Sigmoid colon (tissue), 7 donors: ENCODE measurements around the gene RTP2. TPM values are rescaled to one million over a fixed set of nuclear protein-coding genes. Genes with fewer than 3 reads are reported as not detected.

Experiments used
- DNase-seq: peaks from one replicate; pipeline ENCODE4 v3.0.0-alpha.2; 2019
- H3K27ac ChIP-seq, 4 donors: fragments of 200-600 bp; sonication (generic); one replicate each; pipeline ENCODE4 v1.5.1; 2016 to 2019; ENCODE audit warnings: mild to moderate bottlenecking in 1 of 4
- H3K27me3 ChIP-seq, 3 donors: fragments of 200-600 bp; sonication (generic); one replicate each; pipeline ENCODE4 v1.5.1; 2019; ENCODE audit warnings: mild to moderate bottlenecking in 1 of 3
- H3K36me3 ChIP-seq, 4 donors: fragments of 200-600 bp; sonication (generic); one replicate each; pipeline ENCODE4 v1.5.1; 2016 to 2019
- H3K4me1 ChIP-seq, 4 donors: fragments of 200-600 bp; sonication (generic); one replicate each; pipeline ENCODE4 v1.5.1; 2017 to 2019
- H3K4me3 ChIP-seq, 4 donors: fragments of 200-600 bp; sonication (generic); one replicate each; pipeline ENCODE4 v1.5.1; 2017 to 2019; ENCODE audit warnings: mild to moderate bottlenecking in 2 of 4, moderate library complexity in 1 of 4
- H3K9me3 ChIP-seq, 4 donors: fragments of 200-600 bp in 3 of 4; sonication (generic) in 3 of 4; one replicate each; pipeline versions ENCODE4 v1.5.1 to v1.6.1; 2013 to 2019
- EP300 ChIP-seq, 4 donors: sonication (generic); formaldehyde crosslinking; IDR thresholded peaks; one replicate each; pipeline ENCODE4 v1.6.1; 2017; ENCODE audit warnings: antibody characterized with exemption in 4 of 4
- POLR2A ChIP-seq, 2 donors: fragments of 450-650 bp; IDR thresholded peaks; one replicate each; pipeline ENCODE4 v1.6.1; 2016; ENCODE audit warnings: antibody characterized with exemption in 2 of 2, mild to moderate bottlenecking in 2 of 2, moderate library complexity in 2 of 2
- POLR2AphosphoS5 ChIP-seq, 4 donors: sonication (generic); formaldehyde crosslinking; IDR thresholded peaks; one replicate each; pipeline ENCODE4 v1.6.1; 2017; ENCODE audit warnings: antibody characterized with exemption in 4 of 4
- WGBS, 2 donors: extraction: QIAGEN DNeasy Blood & Tissue Kit; methylation state at CpG; one replicate each; pipeline ENCODE4 v1.1.7; 2013; 5-methylcytosine and 5-hydroxymethylcytosine counted together
- intact Hi-C: fragments of 100-400 bp; cut with DNase I; formaldehyde crosslinking; loops from one replicate; pipeline ENCODE4 v1.15.1; 2023
- polyA plus RNA-seq, 3 donors: library from polyadenylated mRNA; stranded (reverse); fragments of 200-250 nt; gene quantifications; one replicate each; pipeline ENCODE4 v1.2.3, GENCODE V29; 2013
- total RNA-seq, 4 donors: library from RNA; depleted of rRNA; stranded (reverse); fragments of >200 nt; gene quantifications; one replicate each; pipeline ENCODE4 v1.1.0, GENCODE V29; 2016
- TF ChIP-seq, protein P1 (sequence below), 4 experiments: fragments of 450-650 bp in 3 of 4; fragments of 200-600 bp in 1 of 4; IDR thresholded peaks; one replicate each; pipeline ENCODE4 v1.5.1; 2016 to 2019; ENCODE audit warnings: antibody characterized with exemption in 4 of 4, mild to moderate bottlenecking in 3 of 4, moderate library complexity in 2 of 4
- donor health status: healthy with polysubstance abuse.
- donor health status: Bipolar disorder and iron deficiency.
- donor health status: healthy.

The RTP2 gene
- total and polyA plus RNA-seq, 7 donors = not detected

DNA sequence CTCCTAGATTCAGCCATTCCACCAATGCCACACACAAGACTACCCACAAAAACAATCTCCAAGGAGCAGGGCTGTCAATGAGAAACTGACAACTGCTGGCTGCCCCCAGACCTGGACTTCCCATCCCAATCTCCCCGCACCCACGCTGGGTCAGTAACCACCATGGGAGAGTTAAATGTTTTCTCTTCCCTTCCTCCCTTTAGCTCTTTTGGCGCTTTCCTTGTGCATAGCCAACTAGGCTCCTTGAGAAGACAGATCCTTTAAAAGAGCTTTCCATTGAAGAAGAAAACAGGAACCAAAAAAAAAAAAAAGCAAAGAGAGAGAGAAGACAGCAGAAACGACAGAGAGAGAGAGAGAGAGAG, 34.6 kb upstream of the RTP2 start:
- intact Hi-C loops = loop anchor here (10.0 kb wide), 1 partner anchor 1128 kb away; no protein-coding TSS in a partner anchor
- DNase-seq = no peak

DNA sequence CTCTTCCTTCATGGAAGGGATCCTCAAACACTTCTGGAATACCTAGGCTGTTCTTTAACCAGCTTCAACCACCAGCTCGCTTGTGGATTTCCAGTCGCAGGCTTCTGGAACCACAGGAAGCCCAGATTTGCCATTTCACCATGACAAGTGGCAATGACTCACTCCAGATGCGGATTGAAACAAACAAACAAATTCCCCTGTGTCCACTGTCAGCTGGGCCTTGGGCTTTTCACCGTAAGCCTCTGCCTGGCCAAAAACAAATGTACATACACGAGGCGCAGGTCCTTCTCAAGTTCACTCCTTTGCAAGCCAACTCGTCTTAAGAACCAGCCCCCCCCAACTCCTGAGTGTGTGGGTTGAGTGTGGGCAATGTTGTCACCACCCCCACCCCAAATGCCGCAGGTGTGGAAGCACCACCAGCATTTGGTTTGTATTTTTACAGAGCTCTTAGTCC, 34.1 kb upstream of the RTP2 start:
- Histone ChIP-seq H3K36me3 (peaks cover 5 to 34% (median 23%) of the 10 kb centered on the region in 4 donors), H3K4me3 (peak overlapping the region in 1 of 4 donors; percentile 65), H3K27me3 (no peaks in the 10 kb centered on the region), H3K27ac (peak overlapping the region; percentile 90 to 99 (median 96)), H3K9me3 (no peaks in the 10 kb centered on the region), H3K4me1 (peaks cover 0 to 56% (median 38%) of the 10 kb centered on the region in 4 donors)
- no peak for DNase-seq
- TF ChIP-seq EP300 (IDR thresholded peaks at IDR 0.05) = no peak
- peak in 3 of 4 donors; percentile 3 to 64 (median 42) for TF ChIP-seq POLR2AphosphoS5 (IDR thresholded peaks at IDR 0.05)
- intact Hi-C loops = loop anchor here (10.0 kb wide), 1 partner anchor 1128 kb away; no protein-coding TSS in a partner anchor
- 72 to 87% methylated on average over 8 of the region's 8 CpGs for WGBS, 2 donors

More for the DNA sequence above, 34.6 kb upstream of the RTP2 start:
- Histone ChIP-seq H3K27ac (peak overlapping the region; percentile 90 to 99 (median 96)), H3K4me3 (peak overlapping the region; percentile 53 to 88 (median 68)), H3K9me3 (no peaks in the 10 kb centered on the region), H3K36me3 (peaks cover 0 to 29% (median 19%) of the 10 kb centered on the region in 4 donors), H3K4me1 (peaks cover 0 to 61% (median 39%) of the 10 kb centered on the region in 4 donors), H3K27me3 (no peaks in the 10 kb centered on the region)
- TF ChIP-seq EP300 (IDR thresholded peaks at IDR 0.05) (no peak), POLR2A (IDR thresholded peaks at IDR 0.05) (no peak), POLR2AphosphoS5 (IDR thresholded peaks at IDR 0.05) (no peak)
- TF ChIP-seq, protein P1, sequence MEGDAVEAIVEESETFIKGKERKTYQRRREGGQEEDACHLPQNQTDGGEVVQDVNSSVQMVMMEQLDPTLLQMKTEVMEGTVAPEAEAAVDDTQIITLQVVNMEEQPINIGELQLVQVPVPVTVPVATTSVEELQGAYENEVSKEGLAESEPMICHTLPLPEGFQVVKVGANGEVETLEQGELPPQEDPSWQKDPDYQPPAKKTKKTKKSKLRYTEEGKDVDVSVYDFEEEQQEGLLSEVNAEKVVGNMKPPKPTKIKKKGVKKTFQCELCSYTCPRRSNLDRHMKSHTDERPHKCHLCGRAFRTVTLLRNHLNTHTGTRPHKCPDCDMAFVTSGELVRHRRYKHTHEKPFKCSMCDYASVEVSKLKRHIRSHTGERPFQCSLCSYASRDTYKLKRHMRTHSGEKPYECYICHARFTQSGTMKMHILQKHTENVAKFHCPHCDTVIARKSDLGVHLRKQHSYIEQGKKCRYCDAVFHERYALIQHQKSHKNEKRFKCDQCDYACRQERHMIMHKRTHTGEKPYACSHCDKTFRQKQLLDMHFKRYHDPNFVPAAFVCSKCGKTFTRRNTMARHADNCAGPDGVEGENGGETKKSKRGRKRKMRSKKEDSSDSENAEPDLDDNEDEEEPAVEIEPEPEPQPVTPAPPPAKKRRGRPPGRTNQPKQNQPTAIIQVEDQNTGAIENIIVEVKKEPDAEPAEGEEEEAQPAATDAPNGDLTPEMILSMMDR (IDR thresholded peaks at IDR 0.05) = no peak
- WGBS, 2 donors = 64% methylated on average over 4 of the region's 4 CpGs

DNA sequence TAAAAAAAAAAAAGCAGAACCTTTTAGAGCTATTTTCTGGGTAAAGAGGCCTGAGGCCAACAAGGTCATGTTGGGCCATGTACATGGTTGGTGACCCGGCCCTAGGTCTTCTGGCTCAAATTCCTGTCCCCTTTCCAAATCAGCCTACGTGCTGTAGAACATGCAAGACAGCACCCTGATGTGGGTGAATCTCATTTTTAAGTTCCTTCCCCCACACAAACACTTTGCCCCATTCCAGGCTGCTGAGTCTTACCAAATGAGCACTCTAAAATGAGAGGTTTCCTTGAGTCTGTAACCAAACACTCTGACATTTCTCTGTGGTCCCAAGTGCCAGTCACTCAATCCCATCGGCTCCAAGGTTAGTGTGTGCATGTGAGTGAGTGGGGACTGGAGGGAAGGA, 33.5 kb upstream of the RTP2 start:
- intact Hi-C loops = loop anchor here (10.0 kb wide), 1 partner anchor 1129 kb away; no protein-coding TSS in a partner anchor
- Histone ChIP-seq H3K9me3 (no peaks in the 10 kb centered on the region), H3K4me1 (peaks cover 0 to 56% (median 38%) of the 10 kb centered on the region in 4 donors), H3K27ac (peak overlapping the region; percentile 13 to 99 (median 96)), H3K4me3 (peak overlapping the region in 1 of 4 donors; percentile 0), H3K36me3 (peaks cover 11 to 40% (median 30%) of the 10 kb centered on the region in 4 donors), H3K27me3 (no peaks in the 10 kb centered on the region)
- WGBS, 2 donors = 84 to 91% methylated on average over 3 of the region's 3 CpGs
- TF ChIP-seq, protein P1 (IDR thresholded peaks at IDR 0.05) = no peak
- no peak for TF ChIP-seq POLR2AphosphoS5 (IDR thresholded peaks at IDR 0.05)
- TF ChIP-seq EP300 (IDR thresholded peaks at IDR 0.05) = no peak
- no peak for TF ChIP-seq POLR2A (IDR thresholded peaks at IDR 0.05)
- no peak for DNase-seq

DNA sequence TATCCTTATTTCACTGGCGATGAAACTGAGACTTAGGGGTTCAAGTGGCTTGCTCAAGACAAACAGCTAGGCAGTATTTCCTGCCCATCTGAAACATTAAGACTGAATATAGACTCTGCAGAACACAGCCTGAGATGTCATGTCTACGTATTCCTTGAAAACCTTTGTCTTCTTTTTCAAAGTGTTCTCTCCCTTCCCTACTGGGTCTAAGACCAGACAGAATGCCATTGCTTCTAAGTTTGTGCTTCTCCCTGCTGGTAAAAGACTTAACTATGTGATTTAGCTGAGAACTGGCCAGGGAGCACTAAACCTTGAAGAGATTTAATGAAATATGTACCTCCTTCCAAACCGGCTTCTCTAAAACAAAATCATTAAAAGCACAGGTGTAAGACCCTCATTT, 33.0 kb upstream of the RTP2 start:
- peak in 1 of 4 donors; percentile 12 for TF ChIP-seq POLR2AphosphoS5 (IDR thresholded peaks at IDR 0.05)
- TF ChIP-seq, protein P1 (IDR thresholded peaks at IDR 0.05) = no peak
- Histone ChIP-seq H3K36me3 (peaks cover 15 to 45% (median 34%) of the 10 kb centered on the region in 4 donors), H3K9me3 (no peaks in the 10 kb centered on the region), H3K4me1 (peaks cover 0 to 51% (median 34%) of the 10 kb centered on the region in 4 donors), H3K4me3 (no peak overlapping the region), H3K27me3 (no peaks in the 10 kb centered on the region), H3K27ac (peak overlapping the region; percentile 13 to 99 (median 96))
- 93% methylated on average over 3 of the region's 3 CpGs for WGBS, 2 donors
- no peak for DNase-seq
- intact Hi-C loops = loop anchor here (10.0 kb wide), 1 partner anchor 1129 kb away; no protein-coding TSS in a partner anchor

DNA sequence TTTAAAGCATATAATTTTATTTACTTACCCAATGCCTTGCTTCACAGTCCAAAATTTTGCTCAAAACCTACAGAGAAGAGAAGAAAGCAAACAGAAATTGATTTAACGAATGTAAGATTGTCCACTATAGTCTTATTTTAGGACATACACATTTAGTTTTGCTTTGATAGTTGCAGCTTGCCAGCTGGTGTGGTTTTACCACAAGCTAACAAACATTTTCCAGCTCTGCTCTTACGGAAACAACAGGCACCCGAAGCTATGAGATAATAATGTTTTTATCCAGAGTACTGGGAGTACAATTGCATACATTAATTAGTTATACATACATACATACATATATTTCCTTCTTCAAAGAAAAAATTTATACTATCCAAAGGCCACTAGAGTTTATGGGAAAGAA, 32.5 kb upstream of the RTP2 start:
- Histone ChIP-seq H3K36me3 (peaks cover 21 to 50% (median 39%) of the 10 kb centered on the region in 4 donors), H3K27me3 (no peaks in the 10 kb centered on the region), H3K27ac (peak overlapping the region in 2 of 4 donors; percentile 95 to 99), H3K9me3 (no peaks in the 10 kb centered on the region), H3K4me3 (no peak overlapping the region), H3K4me1 (peaks cover 0 to 47% (median 30%) of the 10 kb centered on the region in 4 donors)
- 79 to 85% methylated on average over 3 of the region's 3 CpGs for WGBS, 2 donors
- no peak for DNase-seq
- TF ChIP-seq POLR2A (IDR thresholded peaks at IDR 0.05) = no peak
- TF ChIP-seq EP300 (IDR thresholded peaks at IDR 0.05) = no peak
- TF ChIP-seq, protein P1 (IDR thresholded peaks at IDR 0.05) = no peak
- no peak for TF ChIP-seq POLR2AphosphoS5 (IDR thresholded peaks at IDR 0.05)
- intact Hi-C loops = loop anchor here (10.0 kb wide), 1 partner anchor 1130 kb away; no protein-coding TSS in a partner anchor
